ENCODE data around the gene TMEM247.
A peak's percentile ranks its signal among the peaks of the same experiment; 100 is the strongest.
"Not testable (repeated sequence)": the region's sequence is repeated elsewhere in the genome, so short reads cannot be mapped to it uniquely, and the experiment has no call there.

Gene TMEM247

DNA sequence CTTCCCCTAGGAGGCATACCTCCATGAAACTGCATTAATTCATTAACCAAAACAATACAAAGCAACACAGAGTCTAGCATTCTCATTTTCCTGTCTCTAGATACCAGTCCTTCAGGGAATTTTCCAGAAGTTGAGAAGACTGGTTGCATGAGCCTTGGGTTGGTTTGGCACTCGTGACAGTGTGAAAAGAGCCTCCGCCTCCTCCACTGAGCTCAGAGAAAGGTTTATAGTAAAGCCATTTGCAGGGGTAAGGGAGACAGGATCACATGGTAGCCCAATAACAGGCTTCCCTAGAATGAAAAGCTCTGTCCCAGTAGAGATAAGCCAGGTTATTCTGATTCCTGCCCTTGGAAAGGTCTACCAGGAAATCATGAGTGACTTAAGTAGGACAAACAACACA lies 9.7 kb upstream of the TMEM247 start:
- FAIRE-seq (no peak), DNase-seq (ENCODE audit: insufficient read length, low spot score) (no peak)
- no peak for TF ChIP-seq POLR2A (IDR thresholded peaks at IDR 0.05; ENCODE audit: low read depth, low read length)

GRCh38 chr2:46470114-46470628 lies 9.2 kb upstream of the TMEM247 start:
- DNase-seq (ENCODE audit: insufficient read length, low spot score): no peak
- no peak for FAIRE-seq
- no peak for TF ChIP-seq POLR2A (IDR thresholded peaks at IDR 0.05; ENCODE audit: low read depth, low read length)

DNA sequence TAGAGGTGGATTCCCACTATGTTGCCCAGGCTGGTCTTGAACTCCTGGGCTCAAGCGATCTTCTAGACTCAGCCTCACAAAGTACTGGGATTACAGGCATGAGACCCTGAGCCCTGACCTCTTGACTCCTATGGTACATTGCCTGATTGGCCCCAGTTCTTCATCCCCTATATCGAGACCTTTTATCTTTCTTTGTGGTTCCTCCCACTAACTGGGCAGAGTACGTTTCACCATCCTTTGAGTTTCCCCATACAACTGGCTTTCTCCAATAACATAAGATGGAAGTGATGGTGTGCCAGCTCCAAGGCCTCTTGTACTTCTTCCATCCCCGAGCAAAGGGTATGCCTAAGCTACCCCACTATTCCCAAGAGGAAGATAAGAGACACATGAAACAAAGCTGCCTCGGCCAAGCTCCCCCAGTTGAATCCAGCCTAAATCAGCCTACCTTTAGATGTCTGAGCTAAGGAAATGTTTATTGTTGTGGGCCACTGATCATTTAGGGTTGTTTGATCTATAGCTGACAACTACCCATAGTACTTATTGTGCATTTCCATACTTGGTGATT lies 8.3 kb upstream of the TMEM247 start:
- TF ChIP-seq POLR2A (IDR thresholded peaks at IDR 0.05; ENCODE audit: low read depth, low read length): no peak

DNA sequence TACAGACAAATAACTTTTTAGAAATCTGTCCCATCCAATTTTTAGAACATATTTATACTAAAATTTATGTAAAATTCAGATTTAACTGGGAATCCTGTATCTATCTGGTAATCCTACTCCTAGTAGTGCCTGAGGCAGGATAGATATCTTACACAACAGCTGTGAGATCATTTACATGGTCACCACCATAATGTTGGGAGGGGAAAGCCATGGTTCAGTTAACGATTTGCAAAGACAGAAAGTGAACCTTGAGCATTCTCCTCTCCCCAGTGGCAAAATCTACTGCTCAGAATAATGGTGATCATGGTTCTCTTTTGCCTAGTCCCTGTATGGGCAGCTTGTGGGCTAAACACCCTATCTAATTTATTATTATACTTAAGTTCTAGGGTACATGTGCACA lies 7.7 kb upstream of the TMEM247 start:
- TF ChIP-seq POLR2A (IDR thresholded peaks at IDR 0.05; ENCODE audit: low read depth, low read length): no peak
- FAIRE-seq: no peak
- no peak for DNase-seq (ENCODE audit: insufficient read length, low spot score)

More for the DNA sequence above, 8.3 kb upstream of the TMEM247 start:
- no peak for DNase-seq (ENCODE audit: insufficient read length, low spot score)
- FAIRE-seq: no peak

GRCh38 chr2:46472165-46472564 lies 7.2 kb upstream of the TMEM247 start:
- not testable (repeated sequence) for FAIRE-seq; DNase-seq (ENCODE audit: insufficient read length, low spot score)

GRCh38 chr2:46477462-46477861 lies 1.9 kb upstream of the TMEM247 start:
- not testable (repeated sequence) for FAIRE-seq; DNase-seq (ENCODE audit: insufficient read length, low spot score)

- FAIRE-seq (no peak), DNase-seq (ENCODE audit: insufficient read length, low spot score) (no peak)
- no peak for TF ChIP-seq POLR2A (IDR thresholded peaks at IDR 0.05; ENCODE audit: low read depth, low read length)
These were observed 1.4 kb upstream of the TMEM247 start for GRCh38 chr2:46477925-46478324.

DNA sequence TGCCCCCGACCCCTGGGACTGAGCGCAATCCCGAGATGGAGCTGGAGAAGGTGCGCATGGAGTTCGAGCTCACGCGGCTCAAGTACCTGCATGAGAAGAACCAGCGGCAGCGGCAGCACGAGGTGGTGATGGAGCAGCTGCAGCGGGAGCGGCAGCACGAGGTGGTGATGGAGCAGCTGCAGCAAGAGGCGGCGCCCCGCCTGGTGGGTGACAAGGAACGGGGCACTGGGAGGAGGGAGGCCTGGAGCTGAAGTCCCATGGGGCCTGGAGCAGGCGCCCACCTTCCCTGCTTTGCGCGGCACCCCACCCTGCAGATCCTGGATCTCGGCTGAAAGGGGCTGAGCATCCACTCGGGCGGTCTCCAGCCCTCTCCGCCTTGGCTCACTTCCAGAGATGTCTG lies 1.2 kb downstream of the TMEM247 start:
- no peak for TF ChIP-seq POLR2A (IDR thresholded peaks at IDR 0.05; ENCODE audit: low read depth, low read length)
- FAIRE-seq (no peak), DNase-seq (ENCODE audit: insufficient read length, low spot score) (no peak)

GRCh38 chr2:46481198-46482193 lies 2.1 kb downstream of the TMEM247 start:
- FAIRE-seq (peak; percentile 23), DNase-seq (ENCODE audit: insufficient read length, low spot score) (peak; percentile 36)
- TF ChIP-seq POLR2A (IDR thresholded peaks at IDR 0.05; ENCODE audit: low read depth, low read length): no peak

DNA sequence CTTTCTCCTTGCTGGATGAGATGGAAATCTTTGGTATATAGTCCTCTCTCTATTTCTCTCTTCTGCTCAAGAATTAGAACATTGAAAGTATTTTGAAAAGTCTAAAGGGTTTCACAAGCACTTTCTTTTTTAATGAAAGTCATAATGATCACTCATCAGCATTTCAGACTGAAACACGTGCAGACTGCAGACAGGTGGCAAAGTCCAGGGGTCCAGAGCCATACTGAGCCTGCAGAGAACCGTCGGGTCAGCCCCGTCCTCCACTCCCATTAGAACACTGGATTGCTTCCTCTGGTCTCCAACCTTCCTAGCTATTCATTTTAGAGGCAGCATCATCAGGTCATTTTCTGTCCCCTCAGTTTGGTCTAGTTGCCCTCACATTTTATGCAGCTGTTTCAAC lies 3.1 kb downstream of the TMEM247 start:
- FAIRE-seq (no peak), DNase-seq (ENCODE audit: insufficient read length, low spot score) (no peak)
- no peak for TF ChIP-seq POLR2A (IDR thresholded peaks at IDR 0.05; ENCODE audit: low read depth, low read length)

- FAIRE-seq (no peak), DNase-seq (ENCODE audit: insufficient read length, low spot score) (no peak)
- no peak for TF ChIP-seq POLR2A (IDR thresholded peaks at IDR 0.05; ENCODE audit: low read depth, low read length)
These were observed 5.6 kb downstream of the TMEM247 start for GRCh38 chr2:46485002-46485401.

DNA sequence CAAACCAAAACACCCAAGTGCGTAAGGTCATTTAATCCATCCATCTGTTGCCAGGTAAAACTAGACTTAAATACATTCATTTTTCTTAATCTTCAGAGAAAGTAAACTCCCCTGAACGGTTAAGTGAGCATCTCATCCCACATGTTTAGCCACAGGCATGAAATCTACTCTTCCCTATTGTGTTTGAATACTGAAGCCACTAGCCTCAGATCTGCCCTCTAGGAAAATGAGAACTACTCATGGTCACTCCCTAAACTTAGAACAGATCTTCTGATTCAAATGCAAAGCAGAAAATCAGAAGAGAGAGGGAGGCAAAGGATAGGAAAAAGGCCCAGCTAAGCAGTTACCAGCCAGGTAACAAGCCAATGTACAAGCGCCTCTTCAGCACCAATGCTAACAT lies 7.1 kb downstream of the TMEM247 start:
- TF ChIP-seq POLR2A (IDR thresholded peaks at IDR 0.05; ENCODE audit: low read depth, low read length): no peak
- FAIRE-seq (no peak), DNase-seq (ENCODE audit: insufficient read length, low spot score) (no peak)

- FAIRE-seq: peak; percentile 73
- peak; percentile 75 for DNase-seq (ENCODE audit: insufficient read length, low spot score)
- no peak for TF ChIP-seq POLR2A (IDR thresholded peaks at IDR 0.05; ENCODE audit: low read depth, low read length)
These were observed 8.4 kb downstream of the TMEM247 start for GRCh38 chr2:46487667-46488335.

DNA sequence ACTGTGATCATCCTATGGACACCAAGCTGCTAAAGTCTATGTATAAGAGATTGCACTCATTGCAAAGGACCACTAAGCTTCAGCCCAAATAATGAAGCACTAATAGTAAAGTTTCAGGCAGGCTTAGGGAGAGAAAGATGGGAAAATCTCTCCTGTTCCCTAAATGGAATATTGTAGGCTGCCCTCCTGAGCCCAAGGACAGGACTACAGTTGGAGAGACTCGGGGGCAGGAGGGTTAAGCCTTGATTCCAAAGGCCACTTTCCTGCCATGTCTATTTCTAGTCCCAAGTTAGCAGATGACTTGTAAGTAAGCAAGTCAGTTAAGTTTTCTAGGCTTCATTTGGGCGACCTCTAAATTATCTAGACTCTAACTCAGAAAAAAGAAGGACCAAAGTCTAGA lies 9.0 kb downstream of the TMEM247 start:
- no peak for FAIRE-seq
- no peak for TF ChIP-seq POLR2A (IDR thresholded peaks at IDR 0.05; ENCODE audit: low read depth, low read length)
- no peak for DNase-seq (ENCODE audit: insufficient read length, low spot score)
